NCI-H526 treated with DMSO at 0.1 percent for 48 hours (cell line): Measurements from ENCODE around the gene ACP2.

Source experiments
- DNase-seq: peaks from one replicate; lab custom pipeline; 2025; lab: John Stamatoyannopoulos, UW

The ACP2 gene

GRCh38 chr11:47269002-47269828 is 20.6 kb upstream of the ACP2 start:
- DNase-seq: peak; percentile 97

GRCh38 chr11:47268448-47269001 is 19.9 kb upstream of the ACP2 start:
- DNase-seq: no peak

GRCh38 chr11:47267876-47268275 is 19.3 kb upstream of the ACP2 start:
- DNase-seq: no peak

- DNase-seq: no peak
These were observed 15.9 kb upstream of the ACP2 start for GRCh38 chr11:47264521-47264920.

- no peak for DNase-seq
These were observed 15.5 kb upstream of the ACP2 start for GRCh38 chr11:47264119-47264518.

GRCh38 chr11:47261291-47261800 is 12.7 kb upstream of the ACP2 start:
- no peak for DNase-seq

- DNase-seq: no peak
These were observed 11.8 kb upstream of the ACP2 start for GRCh38 chr11:47260366-47260765.

- no peak for DNase-seq
These were observed 10.8 kb upstream of the ACP2 start for GRCh38 chr11:47259232-47259977.

- DNase-seq: no peak
These were observed 9.8 kb upstream of the ACP2 start for GRCh38 chr11:47258317-47258902.

GRCh38 chr11:47257517-47258316 is 9.1 kb upstream of the ACP2 start, which contains the start of gene NR1H3:
Gene NR1H3, plus strand, starts transcription at chr11:47257996. Its CDS starts 1,221 bp downstream, at chr11:47259217.
- no peak for DNase-seq

- DNase-seq: no peak
These were observed 8.5 kb upstream of the ACP2 start for GRCh38 chr11:47257177-47257516.

GRCh38 chr11:47256374-47256773 is 7.8 kb upstream of the ACP2 start:
- DNase-seq: no peak

GRCh38 chr11:47254386-47254785 is 5.8 kb upstream of the ACP2 start:
- no peak for DNase-seq

- no peak for DNase-seq
These were observed 5.0 kb upstream of the ACP2 start for GRCh38 chr11:47253660-47254059.

- no peak for DNase-seq
These were observed 3.1 kb upstream of the ACP2 start for GRCh38 chr11:47251751-47252150.

GRCh38 chr11:47249378-47249715 is 733 bp upstream of the ACP2 start:
- DNase-seq: no peak

GRCh38 chr11:47248304-47248663 is 330 bp downstream of the ACP2 start:
- no peak for DNase-seq

- DNase-seq: no peak
These were observed 1.1 kb downstream of the ACP2 start for GRCh38 chr11:47247502-47247901.

GRCh38 chr11:47245611-47246357 is 2.8 kb downstream of the ACP2 start:
- DNase-seq: no peak

GRCh38 chr11:47244448-47245350 is 3.9 kb downstream of the ACP2 start:
- DNase-seq: no peak
